Measurements from ENCODE around the gene RNF224. TPM values are rescaled to one million over a fixed set of nuclear protein-coding genes. Genes with fewer than 3 reads are reported as not detected.

Gene RNF224
- total and polyA plus RNA-seq, 2 of the 13 experiments (the other 11 are each of a cell fraction or from before 2014, with no cell fraction given) = 0.09 TPM; not detected in 1

GRCh38 chr9:137241490-137242268 is 14.4 kb downstream of the RNF224 start (continued):
- no peak for TF ChIP-seq ZBED4 (CRISPR knock-in tag; IDR thresholded peaks at IDR 0.05; ENCODE audit: borderline replicate concordance)
- no peak for TF ChIP-seq ZNF468 (CRISPR knock-in tag; IDR thresholded peaks at IDR 0.05)
- TF ChIP-seq REST (IDR thresholded peaks at IDR 0.05; ENCODE audit: borderline replicate concordance in 1 of 2, low read depth in 1 of 2, low read length in 2 of 2) = no peak
- TF ChIP-seq ATF2 (CRISPR knock-in tag; IDR thresholded peaks at IDR 0.05) = no peak
- 0 out of 2 replicates have a peak, but pooled peaks have one; percentile 67 for TF ChIP-seq ERF (CRISPR knock-in tag; IDR thresholded peaks at IDR 0.05)
- TF ChIP-seq NR0B2 (CRISPR knock-in tag; IDR thresholded peaks at IDR 0.05) = 0 out of 2 replicates have a peak, but pooled peaks have one; percentile 61
- TF ChIP-seq NCOA1 (CRISPR knock-in tag; IDR thresholded peaks at IDR 0.05) = no peak
- peak; percentile 53; the same call in 1 of the 2 replicates for TF ChIP-seq ZGPAT (CRISPR knock-in tag; IDR thresholded peaks at IDR 0.05)
- no peak for TF ChIP-seq BATF2 (CRISPR knock-in tag; IDR thresholded peaks at IDR 0.05)
- peak; percentile 23 for TF ChIP-seq MED8 (CRISPR knock-in tag; IDR thresholded peaks at IDR 0.05; ENCODE audit: insufficient replicate concordance)
- no peak for TF ChIP-seq RORA (CRISPR knock-in tag; IDR thresholded peaks at IDR 0.05)
- 0 out of 2 replicates have a peak, but pooled peaks have one; percentile 36 for TF ChIP-seq ZNF275 (CRISPR knock-in tag; IDR thresholded peaks at IDR 0.05; ENCODE audit: borderline replicate concordance)
